ENCODE measurements around the gene FMNL3.

FMNL3 gene

GRCh38 chr12:49646331-49646830, 60.8 kb downstream of the FMNL3 start:
- H3K27ac ChIP-seq (ENCODE audit: insufficient read depth, low read length, poor library complexity, severe bottlenecking): no peak overlapping the region
- no peak for DNase-seq
- peaks cover 47% of the 10 kb centered on the region for H3K36me3 ChIP-seq (ENCODE audit: control insufficient read depth, insufficient read depth, low read length)
- H3K4me1 ChIP-seq (ENCODE audit: control insufficient read depth, insufficient read depth, low read length, poor library complexity, severe bottlenecking): peaks cover 7% of the 10 kb centered on the region
- H3K4me3 ChIP-seq (ENCODE audit: insufficient read depth, low read depth, low read length, poor library complexity, severe bottlenecking): no peak overlapping the region
- H3K27me3 ChIP-seq (replicated peaks; ENCODE audit: control insufficient read depth, insufficient read depth, low read length, poor library complexity, severe bottlenecking): no peaks in the 10 kb centered on the region
- H3K9me3 ChIP-seq (ENCODE audit: control insufficient read depth, low read length): no peaks in the 10 kb centered on the region

- DNase-seq: no peak
- Histone ChIP-seq H3K36me3 (ENCODE audit: control insufficient read depth, insufficient read depth, low read length) (peaks cover 38% of the 10 kb centered on the region), H3K4me1 (ENCODE audit: control insufficient read depth, insufficient read depth, low read length, poor library complexity, severe bottlenecking) (peaks cover 7% of the 10 kb centered on the region), H3K27me3 (replicated peaks; ENCODE audit: control insufficient read depth, insufficient read depth, low read length, poor library complexity, severe bottlenecking) (no peaks in the 10 kb centered on the region), H3K4me3 (ENCODE audit: insufficient read depth, low read depth, low read length, poor library complexity, severe bottlenecking) (no peak overlapping the region), H3K9me3 (ENCODE audit: control insufficient read depth, low read length) (no peaks in the 10 kb centered on the region), H3K27ac (ENCODE audit: insufficient read depth, low read length, poor library complexity, severe bottlenecking) (peak overlapping the region; percentile 6)
Observed at GRCh38 chr12:49645146-49646039, 61.8 kb downstream of the FMNL3 start.

DNA sequence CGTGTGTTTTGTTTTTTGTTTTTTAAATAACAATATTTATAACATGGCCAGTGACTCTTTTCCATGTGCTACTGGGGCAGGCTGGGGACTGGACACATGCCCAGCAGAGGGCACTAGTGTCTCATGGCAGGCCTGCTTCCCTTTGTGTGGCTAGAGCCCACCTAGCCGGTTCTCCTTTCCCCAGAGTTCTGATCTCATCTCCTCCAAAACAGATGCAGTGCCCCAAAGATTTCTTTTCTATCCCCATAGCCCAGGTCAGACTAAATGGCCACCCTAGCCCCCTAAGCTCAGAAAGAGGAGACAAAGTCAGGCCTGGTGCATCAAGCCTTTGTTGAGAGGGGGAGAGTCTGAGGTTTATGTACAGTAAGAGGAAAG, 62.6 kb downstream of the FMNL3 start:
- H3K4me1 ChIP-seq (ENCODE audit: control insufficient read depth, insufficient read depth, low read length, poor library complexity, severe bottlenecking): peaks cover 7% of the 10 kb centered on the region
- H3K9me3 ChIP-seq (ENCODE audit: control insufficient read depth, low read length): no peaks in the 10 kb centered on the region
- H3K27ac ChIP-seq (ENCODE audit: insufficient read depth, low read length, poor library complexity, severe bottlenecking): peak overlapping the region; percentile 3
- H3K4me3 ChIP-seq (ENCODE audit: insufficient read depth, low read depth, low read length, poor library complexity, severe bottlenecking): no peak overlapping the region
- H3K27me3 ChIP-seq (replicated peaks; ENCODE audit: control insufficient read depth, insufficient read depth, low read length, poor library complexity, severe bottlenecking): no peaks in the 10 kb centered on the region
- H3K36me3 ChIP-seq (ENCODE audit: control insufficient read depth, insufficient read depth, low read length): peaks cover 36% of the 10 kb centered on the region
- peak; percentile 64 to 76 (median 68) for DNase-seq

DNA sequence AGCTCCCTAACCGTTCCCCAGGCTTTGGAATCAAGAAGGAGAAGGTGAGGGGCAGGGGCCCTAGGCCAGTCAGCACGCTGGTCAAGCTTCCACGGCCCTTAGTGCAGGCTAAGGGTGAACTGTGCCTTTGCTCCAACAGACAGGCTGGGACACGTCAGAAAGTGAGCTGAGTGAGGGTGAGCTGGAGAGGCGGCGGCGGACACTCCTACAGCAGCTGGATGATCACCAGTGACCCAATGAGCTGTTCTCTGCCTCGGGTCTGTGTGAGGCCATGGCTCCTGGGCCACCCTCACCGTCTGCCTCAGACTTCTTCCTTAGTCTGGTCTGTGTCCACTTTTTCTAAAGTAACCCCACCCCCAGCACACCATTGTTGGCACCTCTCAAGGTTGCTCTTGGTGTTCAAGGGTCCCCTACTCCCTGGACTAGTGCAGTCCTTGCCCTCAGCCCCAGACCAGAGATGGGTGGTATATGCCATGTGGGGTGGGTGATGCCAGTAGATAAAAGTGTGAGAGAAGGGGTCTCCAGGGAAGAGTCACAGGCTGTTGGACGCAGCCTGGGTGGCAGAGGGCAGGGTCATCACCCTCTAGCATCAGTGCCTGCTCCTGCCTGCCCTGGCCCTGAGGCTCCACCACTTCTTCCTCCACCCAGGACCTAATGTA, 63.1 kb downstream of the FMNL3 start:
- Histone ChIP-seq H3K4me1 (ENCODE audit: control insufficient read depth, insufficient read depth, low read length, poor library complexity, severe bottlenecking) (peaks cover 7% of the 10 kb centered on the region), H3K9me3 (ENCODE audit: control insufficient read depth, low read length) (no peaks in the 10 kb centered on the region), H3K27me3 (replicated peaks; ENCODE audit: control insufficient read depth, insufficient read depth, low read length, poor library complexity, severe bottlenecking) (no peaks in the 10 kb centered on the region), H3K36me3 (ENCODE audit: control insufficient read depth, insufficient read depth, low read length) (peaks cover 31% of the 10 kb centered on the region), H3K4me3 (ENCODE audit: insufficient read depth, low read depth, low read length, poor library complexity, severe bottlenecking) (no peak overlapping the region), H3K27ac (ENCODE audit: insufficient read depth, low read length, poor library complexity, severe bottlenecking) (no peak overlapping the region)
- DNase-seq: no peak

GRCh38 chr12:49643135-49643534, 64.1 kb downstream of the FMNL3 start:
- Histone ChIP-seq H3K27ac (ENCODE audit: insufficient read depth, low read length, poor library complexity, severe bottlenecking) (no peak overlapping the region), H3K4me3 (ENCODE audit: insufficient read depth, low read depth, low read length, poor library complexity, severe bottlenecking) (no peak overlapping the region), H3K36me3 (ENCODE audit: control insufficient read depth, insufficient read depth, low read length) (peaks cover 26% of the 10 kb centered on the region), H3K27me3 (replicated peaks; ENCODE audit: control insufficient read depth, insufficient read depth, low read length, poor library complexity, severe bottlenecking) (no peaks in the 10 kb centered on the region), H3K9me3 (ENCODE audit: control insufficient read depth, low read length) (no peaks in the 10 kb centered on the region), H3K4me1 (ENCODE audit: control insufficient read depth, insufficient read depth, low read length, poor library complexity, severe bottlenecking) (peaks cover 7% of the 10 kb centered on the region)
- DNase-seq: no peak

DNA sequence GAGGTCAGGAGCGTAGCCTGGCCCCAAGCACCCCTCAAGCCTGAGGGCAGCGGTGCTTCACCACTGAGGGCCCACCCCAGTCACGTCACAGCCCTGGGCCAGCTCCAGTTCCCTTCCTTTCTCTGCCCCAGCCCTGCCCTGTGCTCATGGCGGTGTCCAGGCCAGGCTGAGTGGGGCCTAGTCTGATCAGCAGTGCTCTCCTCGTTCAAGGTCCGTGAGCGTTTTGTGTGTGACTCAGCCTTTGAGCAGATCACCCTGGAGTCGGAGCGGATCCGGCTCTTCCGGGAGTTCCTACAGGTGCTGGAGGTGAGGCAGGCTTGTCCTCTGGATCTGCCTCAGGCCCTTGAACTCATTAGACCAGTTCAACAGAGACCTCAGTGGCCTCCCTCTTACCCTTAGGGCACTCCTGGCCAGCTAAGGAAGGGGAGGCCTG, 64.8 kb downstream of the FMNL3 start:
- no peak for DNase-seq
- H3K27ac ChIP-seq (ENCODE audit: insufficient read depth, low read length, poor library complexity, severe bottlenecking): no peak overlapping the region
- H3K36me3 ChIP-seq (ENCODE audit: control insufficient read depth, insufficient read depth, low read length): peaks cover 22% of the 10 kb centered on the region
- H3K4me3 ChIP-seq (ENCODE audit: insufficient read depth, low read depth, low read length, poor library complexity, severe bottlenecking): no peak overlapping the region
- no peaks in the 10 kb centered on the region for H3K9me3 ChIP-seq (ENCODE audit: control insufficient read depth, low read length)
- H3K4me1 ChIP-seq (ENCODE audit: control insufficient read depth, insufficient read depth, low read length, poor library complexity, severe bottlenecking): peaks cover 7% of the 10 kb centered on the region
- H3K27me3 ChIP-seq (replicated peaks; ENCODE audit: control insufficient read depth, insufficient read depth, low read length, poor library complexity, severe bottlenecking): no peaks in the 10 kb centered on the region

DNA sequence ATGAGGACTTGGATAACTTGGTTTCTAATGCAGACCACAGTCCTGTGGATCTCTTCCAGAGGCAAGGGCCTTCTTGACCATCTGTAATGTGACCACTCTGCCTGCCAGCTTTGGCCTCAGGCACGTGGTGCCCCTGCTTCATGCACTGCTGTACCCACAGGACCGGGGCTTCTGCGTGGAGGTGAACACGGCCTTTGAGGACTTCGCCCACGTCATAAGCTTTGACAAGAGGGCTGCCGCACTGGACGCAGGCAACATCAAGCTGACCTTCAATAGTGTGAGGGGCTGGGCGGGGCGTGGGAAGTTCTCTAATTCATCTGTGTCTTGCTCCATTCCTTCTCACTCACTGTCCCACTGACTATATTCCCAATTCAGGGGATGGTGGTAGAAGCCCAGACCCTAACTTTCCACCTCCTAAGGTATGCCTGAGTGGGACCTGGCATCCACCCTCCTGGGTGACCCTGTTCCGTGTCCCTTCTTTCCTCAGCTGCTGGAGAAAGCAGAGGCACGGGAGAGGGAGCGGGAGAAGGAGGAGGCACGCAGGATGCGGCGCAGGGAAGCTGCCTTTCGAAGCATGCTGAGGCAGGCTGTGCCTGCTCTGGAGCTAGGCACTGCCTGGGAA, 65.3 kb downstream of the FMNL3 start:
- DNase-seq: no peak
- Histone ChIP-seq H3K36me3 (ENCODE audit: control insufficient read depth, insufficient read depth, low read length) (peaks cover 17% of the 10 kb centered on the region), H3K27me3 (replicated peaks; ENCODE audit: control insufficient read depth, insufficient read depth, low read length, poor library complexity, severe bottlenecking) (no peaks in the 10 kb centered on the region), H3K9me3 (ENCODE audit: control insufficient read depth, low read length) (no peaks in the 10 kb centered on the region), H3K27ac (ENCODE audit: insufficient read depth, low read length, poor library complexity, severe bottlenecking) (no peak overlapping the region), H3K4me3 (ENCODE audit: insufficient read depth, low read depth, low read length, poor library complexity, severe bottlenecking) (no peak overlapping the region), H3K4me1 (ENCODE audit: control insufficient read depth, insufficient read depth, low read length, poor library complexity, severe bottlenecking) (peaks cover 7% of the 10 kb centered on the region)

DNA sequence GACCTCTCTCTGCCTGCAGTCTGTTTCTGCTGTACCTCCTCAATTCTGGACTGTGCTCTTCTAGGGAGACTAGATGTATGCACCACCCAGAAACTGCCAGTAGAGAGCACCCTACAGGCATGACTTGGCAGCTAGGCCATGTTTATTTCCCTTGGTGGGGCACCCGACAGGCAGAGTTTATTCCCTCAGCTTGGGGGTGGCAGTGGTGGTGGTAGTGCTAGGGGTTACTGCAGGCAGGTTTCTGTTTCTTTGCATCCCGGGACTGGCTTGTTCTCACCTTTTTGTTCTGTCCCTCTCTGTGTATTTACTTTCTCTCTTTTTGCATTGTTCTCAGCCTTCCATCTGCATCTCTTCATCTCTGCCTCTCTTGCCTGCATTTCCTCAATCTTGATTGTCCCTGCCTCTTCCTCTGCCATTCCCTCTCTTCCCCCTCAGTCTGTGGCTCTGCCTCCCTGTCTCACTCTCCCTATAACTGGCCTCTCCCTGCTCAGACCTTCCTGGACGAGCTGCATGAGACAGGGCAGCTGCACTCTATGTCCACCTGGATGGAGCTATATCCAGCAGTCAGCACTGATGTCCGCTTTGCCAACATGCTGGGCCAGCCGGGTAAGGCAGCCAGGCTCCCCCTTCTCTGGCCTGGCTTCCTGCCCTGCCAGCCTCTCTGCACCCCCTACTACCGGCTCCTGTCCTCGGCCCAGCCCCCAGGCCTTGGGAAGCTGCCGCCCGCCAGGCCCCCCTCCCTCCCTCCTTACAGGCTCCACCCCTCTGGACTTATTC, 70.0 kb downstream of the FMNL3 start:
- Histone ChIP-seq H3K4me1 (ENCODE audit: control insufficient read depth, insufficient read depth, low read length, poor library complexity, severe bottlenecking) (no peaks in the 10 kb centered on the region), H3K4me3 (ENCODE audit: insufficient read depth, low read depth, low read length, poor library complexity, severe bottlenecking) (no peak overlapping the region), H3K27me3 (replicated peaks; ENCODE audit: control insufficient read depth, insufficient read depth, low read length, poor library complexity, severe bottlenecking) (no peaks in the 10 kb centered on the region), H3K36me3 (ENCODE audit: control insufficient read depth, insufficient read depth, low read length) (no peaks in the 10 kb centered on the region), H3K27ac (ENCODE audit: insufficient read depth, low read length, poor library complexity, severe bottlenecking) (no peak overlapping the region), H3K9me3 (ENCODE audit: control insufficient read depth, low read length) (no peaks in the 10 kb centered on the region)
- DNase-seq: peak; percentile 17 to 34 (median 19)

- H3K4me3 ChIP-seq (ENCODE audit: insufficient read depth, low read depth, low read length, poor library complexity, severe bottlenecking): no peak overlapping the region
- no peaks in the 10 kb centered on the region for H3K27me3 ChIP-seq (replicated peaks; ENCODE audit: control insufficient read depth, insufficient read depth, low read length, poor library complexity, severe bottlenecking)
- no peaks in the 10 kb centered on the region for H3K36me3 ChIP-seq (ENCODE audit: control insufficient read depth, insufficient read depth, low read length)
- DNase-seq: no peak
- H3K4me1 ChIP-seq (ENCODE audit: control insufficient read depth, insufficient read depth, low read length, poor library complexity, severe bottlenecking): no peaks in the 10 kb centered on the region
- no peaks in the 10 kb centered on the region for H3K9me3 ChIP-seq (ENCODE audit: control insufficient read depth, low read length)
- no peak overlapping the region for H3K27ac ChIP-seq (ENCODE audit: insufficient read depth, low read length, poor library complexity, severe bottlenecking)
Observed at GRCh38 chr12:49636574-49636973, 70.6 kb downstream of the FMNL3 start.
